Measurements from ENCODE around the gene PDE2A.
A peak's percentile ranks its signal among the peaks of the same experiment; 100 is the strongest.

DNA sequence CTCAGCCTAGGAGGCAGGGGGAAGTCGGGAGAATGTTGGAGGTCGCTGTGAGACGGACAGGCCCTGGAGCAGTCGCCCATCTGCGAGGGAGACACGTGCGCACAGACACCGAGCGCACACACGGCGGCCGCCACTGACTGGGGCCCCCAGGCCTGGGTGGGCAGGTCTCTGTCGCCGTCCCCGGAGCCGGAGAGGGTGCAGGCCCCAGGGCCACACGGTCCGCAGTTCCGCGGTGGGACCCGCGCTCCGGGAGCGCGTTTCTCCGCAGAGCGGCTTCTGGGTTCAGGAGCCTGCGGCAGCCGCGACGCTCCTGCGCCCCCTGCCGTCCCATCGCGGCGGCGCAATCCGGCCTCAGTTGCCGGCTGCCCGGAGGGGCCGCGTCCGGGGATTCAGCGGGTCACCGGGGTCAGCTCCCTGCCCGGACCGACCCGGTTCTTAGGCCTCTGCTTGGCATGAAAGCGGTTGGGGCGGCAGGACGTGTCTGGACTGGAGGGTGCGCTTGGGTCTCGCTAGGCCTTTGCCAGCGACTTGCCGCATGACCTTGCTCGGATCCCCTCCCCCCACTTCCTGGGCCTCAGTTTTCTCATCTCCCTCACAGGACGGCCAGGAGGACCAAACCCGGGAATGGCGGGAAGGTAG is 31.2 kb downstream of the PDE2A start:
- TF ChIP-seq, protein P1, sequence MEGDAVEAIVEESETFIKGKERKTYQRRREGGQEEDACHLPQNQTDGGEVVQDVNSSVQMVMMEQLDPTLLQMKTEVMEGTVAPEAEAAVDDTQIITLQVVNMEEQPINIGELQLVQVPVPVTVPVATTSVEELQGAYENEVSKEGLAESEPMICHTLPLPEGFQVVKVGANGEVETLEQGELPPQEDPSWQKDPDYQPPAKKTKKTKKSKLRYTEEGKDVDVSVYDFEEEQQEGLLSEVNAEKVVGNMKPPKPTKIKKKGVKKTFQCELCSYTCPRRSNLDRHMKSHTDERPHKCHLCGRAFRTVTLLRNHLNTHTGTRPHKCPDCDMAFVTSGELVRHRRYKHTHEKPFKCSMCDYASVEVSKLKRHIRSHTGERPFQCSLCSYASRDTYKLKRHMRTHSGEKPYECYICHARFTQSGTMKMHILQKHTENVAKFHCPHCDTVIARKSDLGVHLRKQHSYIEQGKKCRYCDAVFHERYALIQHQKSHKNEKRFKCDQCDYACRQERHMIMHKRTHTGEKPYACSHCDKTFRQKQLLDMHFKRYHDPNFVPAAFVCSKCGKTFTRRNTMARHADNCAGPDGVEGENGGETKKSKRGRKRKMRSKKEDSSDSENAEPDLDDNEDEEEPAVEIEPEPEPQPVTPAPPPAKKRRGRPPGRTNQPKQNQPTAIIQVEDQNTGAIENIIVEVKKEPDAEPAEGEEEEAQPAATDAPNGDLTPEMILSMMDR (IDR thresholded peaks at IDR 0.05), result peak; percentile 83 to 95 (median 94)
- TF ChIP-seq POLR2A (IDR thresholded peaks at IDR 0.05) (no peak), POLR2AphosphoS5 (IDR thresholded peaks at IDR 0.05) (no peak)

Measured in breast epithelium (tissue), 3 donors.